ENCODE results near the gene SEC16A. TPM values are rescaled to one million over a fixed set of nuclear protein-coding genes. Genes with fewer than 3 reads are reported as not detected.

Gene SEC16A
- total and polyA plus RNA-seq, 4 donors = 44.2 to 78.8 (median 46.7) TPM

- DNase-seq (peak in 1 of 3 donors; percentile 9), ATAC-seq (ENCODE audit: insufficient read depth, low FRiP score) (no peak)
Measured at GRCh38 chr9:136437430-136437829, 45.4 kb downstream of the SEC16A start.

GRCh38 chr9:136436055-136436634, 46.7 kb downstream of the SEC16A start:
- no peak overlapping the region for H3K9ac ChIP-seq (ENCODE audit: insufficient read depth in 1 of 2, low read length in 2 of 2)
- H3K9me3 ChIP-seq (ENCODE audit: control insufficient read depth in 4 of 4, insufficient read depth in 3 of 4, low read length in 3 of 4) = no peaks in the 10 kb centered on the region
- DNase-seq (no peak), ATAC-seq (ENCODE audit: insufficient read depth, low FRiP score) (no peak)
- H3K36me3 ChIP-seq (ENCODE audit: control insufficient read depth in 4 of 4, insufficient read depth in 4 of 4, low read length in 4 of 4) = peaks cover 0 to 22% (median 13%) of the 10 kb centered on the region in 4 donors
- no peak overlapping the region for H3K4me3 ChIP-seq
- H3K4me1 ChIP-seq (ENCODE audit: control insufficient read depth in 5 of 5, insufficient read depth in 5 of 5, low read length in 5 of 5) = peaks cover 4 to 24% (median 11%) of the 10 kb centered on the region in 5 donors
- TF ChIP-seq, protein P1, sequence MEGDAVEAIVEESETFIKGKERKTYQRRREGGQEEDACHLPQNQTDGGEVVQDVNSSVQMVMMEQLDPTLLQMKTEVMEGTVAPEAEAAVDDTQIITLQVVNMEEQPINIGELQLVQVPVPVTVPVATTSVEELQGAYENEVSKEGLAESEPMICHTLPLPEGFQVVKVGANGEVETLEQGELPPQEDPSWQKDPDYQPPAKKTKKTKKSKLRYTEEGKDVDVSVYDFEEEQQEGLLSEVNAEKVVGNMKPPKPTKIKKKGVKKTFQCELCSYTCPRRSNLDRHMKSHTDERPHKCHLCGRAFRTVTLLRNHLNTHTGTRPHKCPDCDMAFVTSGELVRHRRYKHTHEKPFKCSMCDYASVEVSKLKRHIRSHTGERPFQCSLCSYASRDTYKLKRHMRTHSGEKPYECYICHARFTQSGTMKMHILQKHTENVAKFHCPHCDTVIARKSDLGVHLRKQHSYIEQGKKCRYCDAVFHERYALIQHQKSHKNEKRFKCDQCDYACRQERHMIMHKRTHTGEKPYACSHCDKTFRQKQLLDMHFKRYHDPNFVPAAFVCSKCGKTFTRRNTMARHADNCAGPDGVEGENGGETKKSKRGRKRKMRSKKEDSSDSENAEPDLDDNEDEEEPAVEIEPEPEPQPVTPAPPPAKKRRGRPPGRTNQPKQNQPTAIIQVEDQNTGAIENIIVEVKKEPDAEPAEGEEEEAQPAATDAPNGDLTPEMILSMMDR (IDR thresholded peaks at IDR 0.05; ENCODE audit: control extremely low read depth, extremely low read depth) = no peak
- WGBS, 2 donors = 92 to 97% methylated on average over 25 of the region's 25 CpGs
- no peak overlapping the region for H3K27ac ChIP-seq (ENCODE audit: low read depth in 1 of 2, low read length in 1 of 2)
- H3K27me3 ChIP-seq (ENCODE audit: control insufficient read depth in 3 of 3, insufficient read depth in 3 of 3, low read length in 2 of 3) = no peaks in the 10 kb centered on the region

More at GRCh38 chr9:136437430-136437829, 45.4 kb downstream of the SEC16A start:
- WGBS, 2 donors = 64 to 76% methylated on average over 8 of the region's 8 CpGs
- Histone ChIP-seq H3K4me3 (no peak overlapping the region), H3K27ac (ENCODE audit: low read depth in 1 of 2, low read length in 1 of 2) (peak overlapping the region in 1 of 2 donors; percentile 28), H3K9ac (ENCODE audit: insufficient read depth in 1 of 2, low read length in 2 of 2) (peak overlapping the region; percentile 42 to 46), H3K9me3 (ENCODE audit: control insufficient read depth in 4 of 4, insufficient read depth in 3 of 4, low read length in 3 of 4) (no peaks in the 10 kb centered on the region), H3K36me3 (ENCODE audit: control insufficient read depth in 4 of 4, insufficient read depth in 4 of 4, low read length in 4 of 4) (peaks cover 0 to 29% (median 21%) of the 10 kb centered on the region in 4 donors), H3K27me3 (ENCODE audit: control insufficient read depth in 3 of 3, insufficient read depth in 3 of 3, low read length in 2 of 3) (no peaks in the 10 kb centered on the region), H3K4me1 (ENCODE audit: control insufficient read depth in 5 of 5, insufficient read depth in 5 of 5, low read length in 5 of 5) (peaks cover 4 to 24% (median 11%) of the 10 kb centered on the region in 5 donors)
- TF ChIP-seq, protein P1 (IDR thresholded peaks at IDR 0.05; ENCODE audit: control extremely low read depth, extremely low read depth) = no peak

- 93 to 94% methylated on average over 17 of the region's 17 CpGs for WGBS, 2 donors
- DNase-seq = no peak
Measured at GRCh38 chr9:136434580-136435169, 48.2 kb downstream of the SEC16A start.

More at GRCh38 chr9:136434580-136435169, 48.2 kb downstream of the SEC16A start:
- no peak for ATAC-seq (ENCODE audit: insufficient read depth, low FRiP score)
- no peaks in the 10 kb centered on the region for H3K27me3 ChIP-seq (ENCODE audit: control insufficient read depth in 3 of 3, insufficient read depth in 3 of 3, low read length in 2 of 3)
- peaks cover 4 to 19% (median 11%) of the 10 kb centered on the region in 5 donors for H3K4me1 ChIP-seq (ENCODE audit: control insufficient read depth in 5 of 5, insufficient read depth in 5 of 5, low read length in 5 of 5)
- no peak overlapping the region for H3K27ac ChIP-seq (ENCODE audit: low read depth in 1 of 2, low read length in 1 of 2)
- TF ChIP-seq, protein P1 (IDR thresholded peaks at IDR 0.05; ENCODE audit: control extremely low read depth, extremely low read depth) = no peak
- H3K4me3 ChIP-seq = no peak overlapping the region
- H3K9ac ChIP-seq (ENCODE audit: insufficient read depth in 1 of 2, low read length in 2 of 2) = no peak overlapping the region
- peaks cover 0 to 32% (median 8%) of the 10 kb centered on the region in 4 donors for H3K36me3 ChIP-seq (ENCODE audit: control insufficient read depth in 4 of 4, insufficient read depth in 4 of 4, low read length in 4 of 4)
- no peaks in the 10 kb centered on the region for H3K9me3 ChIP-seq (ENCODE audit: control insufficient read depth in 4 of 4, insufficient read depth in 3 of 4, low read length in 3 of 4)

All from lung (tissue), 12 donors.